ENCODE measurements around the gene SLCO2A1.
"Not testable (repeated sequence)": the region's sequence is repeated elsewhere in the genome, so short reads cannot be mapped to it uniquely, and the experiment has no call there.

Gene SLCO2A1

DNA sequence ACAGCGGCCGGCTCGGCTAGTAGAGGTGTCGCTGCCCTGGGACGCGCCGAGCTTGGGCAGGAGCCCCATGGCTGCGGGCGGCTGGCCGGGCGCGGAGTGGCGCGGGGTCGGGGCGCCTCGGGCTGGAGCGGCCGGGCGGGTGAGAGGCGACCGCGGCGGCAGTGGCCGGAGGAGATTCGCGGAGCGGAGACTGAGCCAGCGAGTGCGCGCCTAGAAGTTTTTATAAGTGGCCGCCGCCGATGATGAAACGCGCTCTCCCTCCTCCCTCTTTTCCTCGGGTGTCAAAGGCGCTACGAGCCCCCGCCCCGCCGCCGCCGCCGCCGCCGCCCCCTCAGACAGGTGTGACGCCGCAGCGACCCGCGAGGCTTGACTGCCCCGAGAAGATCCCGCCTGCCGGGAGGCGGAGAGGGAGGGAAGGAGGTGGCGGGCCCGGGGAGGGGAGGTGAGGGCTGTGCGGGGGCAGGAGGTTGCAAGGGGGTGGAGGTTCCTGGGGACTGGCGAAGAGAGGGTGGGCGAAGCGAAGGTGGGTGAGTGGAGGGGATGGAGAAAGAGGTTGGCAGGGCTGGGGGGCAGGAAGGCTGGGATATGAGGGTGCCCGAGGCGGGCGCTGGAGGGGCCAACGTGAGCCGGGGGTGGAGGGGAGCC lies at the start of gene SLCO2A1:
TSS of gene SLCO2A1 (minus strand) at position 192 of the 645 bp plus-strand sequence. CDS start at position 69, 123 bp downstream.
- DNase-seq = no peak

DNA sequence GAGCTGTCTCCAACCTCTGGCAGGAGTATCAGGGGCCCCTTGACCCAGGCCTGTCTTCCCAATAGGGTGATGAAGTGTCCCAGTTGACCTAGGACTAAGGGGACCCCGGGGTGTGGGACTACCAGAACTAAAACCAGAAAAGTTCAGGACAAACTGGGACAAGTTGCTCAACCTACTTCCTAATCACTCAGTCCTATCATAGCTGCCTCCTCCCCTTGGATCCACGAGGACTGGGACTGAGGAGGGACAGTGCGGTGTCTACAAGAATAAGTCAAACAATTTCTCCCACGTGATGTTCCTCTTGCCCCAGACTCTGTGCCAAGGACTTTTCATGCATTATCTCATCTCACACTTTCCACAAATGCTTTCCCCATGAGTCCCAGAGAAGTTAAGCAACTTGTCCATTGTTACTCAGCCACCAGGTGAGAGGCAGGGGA lies 49.4 kb upstream of the SLCO2A1 start:
- no peak for DNase-seq

GRCh38 chr3:134078169-134078831 lies 48.6 kb upstream of the SLCO2A1 start:
- DNase-seq = no peak

DNA sequence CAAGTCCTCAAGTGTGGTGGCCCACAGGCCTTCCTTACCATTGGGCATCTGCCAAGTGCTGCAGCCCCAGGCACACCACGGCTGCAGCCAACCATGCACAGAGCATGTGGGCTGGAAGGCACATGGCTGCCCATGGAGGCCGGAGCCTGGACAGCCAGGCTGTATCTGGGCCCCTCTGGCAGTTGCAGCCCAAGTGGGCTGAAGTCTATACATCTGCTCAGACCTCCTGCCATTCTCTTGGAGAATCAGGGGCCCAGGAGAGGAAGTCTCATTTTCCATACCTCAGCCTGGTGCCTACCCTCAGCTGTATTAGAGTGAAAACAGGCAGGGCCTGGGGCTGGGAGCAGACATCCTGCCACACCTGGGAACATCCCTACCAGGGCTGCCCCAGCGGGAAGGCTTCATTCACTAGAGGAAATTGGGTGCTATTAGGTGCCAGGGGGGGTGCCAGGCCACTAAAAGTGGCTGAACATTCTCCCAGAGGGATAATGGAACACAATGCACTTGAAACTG lies 48.0 kb upstream of the SLCO2A1 start:
- DNase-seq = no peak

GRCh38 chr3:134076851-134077250 lies 47.1 kb upstream of the SLCO2A1 start:
- no peak for DNase-seq

DNA sequence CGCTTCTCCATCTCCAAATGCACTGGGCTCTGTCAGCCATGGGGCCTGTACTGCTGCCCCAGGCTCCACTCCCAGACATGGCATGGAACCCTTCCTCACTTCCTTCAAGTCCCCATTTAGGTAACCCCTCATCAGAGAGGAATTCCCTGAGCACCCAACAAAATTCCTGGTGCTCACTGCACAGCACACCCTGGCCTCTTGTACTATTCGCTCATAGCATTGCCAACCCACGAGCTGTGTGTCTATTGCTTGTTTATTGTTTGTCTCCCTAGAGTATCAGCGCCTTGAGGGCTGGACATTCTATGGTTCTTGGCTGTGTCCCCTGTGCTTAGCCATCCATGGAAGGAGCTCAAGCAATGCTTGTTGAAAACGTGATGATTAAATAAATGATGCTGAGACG lies 46.1 kb upstream of the SLCO2A1 start:
- no peak for DNase-seq

DNA sequence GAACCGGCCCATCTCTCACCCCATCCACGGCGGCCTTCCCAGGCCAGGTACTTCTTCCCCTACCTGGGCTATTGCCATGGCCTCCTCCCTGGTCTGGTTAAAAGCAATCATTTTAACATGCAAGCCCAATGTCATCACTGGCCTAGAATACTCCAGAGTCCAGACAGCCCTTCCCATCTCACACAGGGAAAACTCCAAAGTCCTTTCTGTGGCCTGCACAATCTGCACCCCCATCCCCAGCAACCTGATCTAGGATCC lies 45.8 kb upstream of the SLCO2A1 start:
- DNase-seq = no peak

DNA sequence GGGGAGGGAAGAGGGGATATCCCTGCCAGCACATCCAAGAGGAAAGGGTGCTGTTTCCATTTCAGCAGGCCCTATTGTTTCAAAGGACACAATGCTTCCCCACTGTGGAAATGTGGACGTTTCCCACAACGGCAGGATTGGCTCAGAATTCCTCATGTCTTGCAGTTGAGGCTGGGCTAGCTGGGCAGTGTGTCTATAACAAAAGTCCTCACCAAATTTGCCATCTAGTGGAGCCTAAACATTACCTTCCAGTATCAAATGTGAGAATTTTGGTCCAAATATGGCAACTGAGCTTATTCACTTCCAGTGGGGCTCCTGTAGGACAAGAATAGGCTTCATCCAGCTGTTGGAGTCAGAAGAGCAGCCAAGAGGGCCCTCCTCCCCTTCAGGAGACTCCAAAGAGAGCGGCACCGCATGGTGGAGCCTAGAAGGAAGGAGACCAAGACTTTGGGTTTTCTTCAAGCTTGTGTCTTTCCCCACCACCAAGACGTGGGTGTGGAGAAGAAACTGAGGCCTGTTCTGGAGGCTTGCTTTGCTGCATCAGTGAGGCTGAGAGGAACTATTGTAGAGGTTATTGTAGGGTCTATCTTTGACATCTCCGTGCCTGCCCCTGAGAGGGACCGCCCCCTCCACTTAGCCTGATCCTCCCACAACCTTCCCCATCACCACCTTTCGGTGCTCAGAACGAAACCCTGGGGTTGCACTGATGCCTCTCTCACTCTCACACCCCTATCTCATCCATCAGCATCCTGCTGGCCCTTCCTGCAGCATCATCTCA lies 45.3 kb upstream of the SLCO2A1 start:
- DNase-seq = no peak

DNA sequence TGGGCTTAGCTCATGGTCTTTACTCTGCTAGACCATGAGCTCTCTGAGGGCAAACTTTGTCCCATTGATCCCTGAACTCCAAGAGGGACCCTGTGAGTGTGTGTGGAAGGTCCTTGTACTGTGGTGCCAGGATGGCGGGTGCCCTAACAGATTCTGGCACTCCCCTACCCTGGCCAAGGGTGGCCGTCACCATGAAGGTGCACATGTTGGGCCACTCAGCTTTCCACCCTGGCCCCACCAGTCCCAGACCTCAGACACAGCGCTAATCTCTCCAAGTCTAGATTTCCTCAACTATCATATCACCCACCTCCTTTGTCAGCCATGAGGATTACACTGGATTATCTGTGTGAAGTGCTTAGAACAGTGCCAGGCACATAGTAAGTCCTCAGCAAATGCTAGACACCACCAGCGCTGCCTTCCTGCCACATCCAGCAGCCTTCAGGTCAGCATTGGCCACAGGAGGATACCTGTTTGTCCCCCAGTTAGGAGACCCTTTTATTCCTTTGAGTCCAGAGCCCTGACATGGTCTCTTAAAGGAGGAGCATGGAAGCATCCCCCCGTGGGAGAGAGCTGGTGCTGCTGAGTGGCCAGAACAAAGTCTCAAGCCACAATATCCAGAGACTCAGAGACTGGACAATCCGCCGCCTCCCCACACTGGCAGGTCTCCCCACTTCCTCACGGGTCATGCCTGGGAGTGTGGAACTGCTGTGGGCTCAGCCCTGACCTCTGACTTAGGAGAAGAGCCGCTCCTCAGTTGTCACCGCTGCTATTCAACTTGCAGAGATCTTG lies 44.5 kb upstream of the SLCO2A1 start:
- no peak for DNase-seq

GRCh38 chr3:134073583-134073945 lies 43.8 kb upstream of the SLCO2A1 start:
- DNase-seq = no peak

DNA sequence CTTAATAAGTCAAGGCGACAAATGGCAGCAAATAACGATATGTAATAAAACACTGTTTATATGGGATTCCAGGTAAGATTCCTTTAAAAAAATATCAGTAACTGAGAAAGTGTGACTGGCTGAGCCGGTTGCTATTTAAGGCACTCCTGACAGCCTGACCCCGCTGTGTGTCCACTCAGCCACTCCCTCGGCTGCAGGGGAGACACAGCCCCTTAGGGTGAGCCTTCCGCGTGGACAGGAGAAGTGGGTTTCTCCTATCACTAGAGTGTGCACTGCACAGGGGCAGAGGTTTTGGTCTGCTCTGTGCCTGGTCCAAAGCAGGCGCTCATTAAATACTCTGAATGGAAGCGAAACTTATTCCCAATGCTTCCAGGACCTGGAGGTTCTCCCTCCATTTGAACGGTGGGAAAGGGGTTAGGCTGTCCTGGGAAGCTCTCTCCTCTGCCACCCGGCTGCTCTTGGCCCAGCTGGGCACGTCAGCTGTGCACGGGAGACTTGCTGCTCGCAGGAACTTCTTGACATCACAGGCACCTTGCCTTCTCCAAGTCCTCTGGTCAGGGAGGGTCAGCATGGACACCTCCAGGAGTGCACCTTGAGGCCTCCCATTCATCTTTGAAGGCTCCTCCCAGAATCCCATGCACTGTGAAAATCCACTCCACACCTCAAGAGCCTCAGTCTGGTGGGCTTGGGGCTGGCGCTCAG lies 43.3 kb upstream of the SLCO2A1 start:
- DNase-seq = no peak

DNA sequence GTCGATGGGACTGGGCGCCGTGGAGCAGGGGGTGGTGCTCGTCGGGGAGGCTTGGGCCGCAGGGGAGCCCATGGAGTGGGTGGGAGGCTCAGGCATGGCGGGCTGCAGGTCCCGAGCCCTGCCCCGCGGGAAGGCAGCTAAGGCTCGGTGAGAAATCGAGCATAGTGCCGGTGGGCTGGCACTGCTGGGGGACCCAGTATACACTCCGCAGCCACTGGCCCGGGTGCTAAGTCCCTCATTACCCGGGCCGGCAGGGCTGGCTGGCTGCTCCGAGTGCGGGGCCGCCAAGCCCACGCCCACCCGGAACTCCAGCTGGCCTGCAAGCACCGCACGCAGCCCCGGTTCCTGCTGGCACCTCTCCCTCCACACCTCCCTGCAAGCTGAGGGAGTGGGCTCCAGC lies 40.6 kb upstream of the SLCO2A1 start:
- not testable (repeated sequence) for DNase-seq

GRCh38 chr3:134068429-134068828 lies 38.7 kb upstream of the SLCO2A1 start:
- no peak for DNase-seq

DNA sequence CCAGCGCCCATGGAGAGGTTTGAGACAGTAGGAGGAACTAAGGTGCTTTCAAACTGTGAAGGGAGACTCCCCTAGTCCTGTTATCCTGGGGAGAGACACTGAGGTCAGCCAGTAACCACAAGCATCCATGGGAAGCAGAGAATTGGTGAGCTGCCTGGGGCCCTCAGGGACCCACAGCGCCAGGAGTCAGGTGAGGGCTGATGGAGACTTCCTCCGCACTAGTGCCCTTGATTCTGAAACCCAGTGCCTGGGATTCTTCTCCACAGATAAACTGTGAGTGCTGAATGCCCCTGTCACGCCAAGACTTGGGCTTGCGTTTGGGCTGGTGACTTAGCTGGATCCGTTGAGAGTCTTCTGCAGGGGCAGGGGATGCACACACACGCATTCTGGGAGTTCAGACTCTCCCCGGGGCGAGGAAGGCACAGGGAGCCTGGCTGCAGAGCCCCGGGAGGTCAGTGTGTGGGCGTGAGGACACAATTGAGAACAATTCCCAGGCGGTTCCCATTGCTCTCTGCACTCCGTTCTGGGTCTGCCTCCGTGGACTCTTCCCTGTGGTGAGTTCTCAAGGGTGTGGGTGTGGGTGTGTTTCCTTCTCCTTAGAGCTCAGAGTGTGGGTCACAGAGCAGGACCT lies 37.9 kb upstream of the SLCO2A1 start:
- DNase-seq = no peak

DNA sequence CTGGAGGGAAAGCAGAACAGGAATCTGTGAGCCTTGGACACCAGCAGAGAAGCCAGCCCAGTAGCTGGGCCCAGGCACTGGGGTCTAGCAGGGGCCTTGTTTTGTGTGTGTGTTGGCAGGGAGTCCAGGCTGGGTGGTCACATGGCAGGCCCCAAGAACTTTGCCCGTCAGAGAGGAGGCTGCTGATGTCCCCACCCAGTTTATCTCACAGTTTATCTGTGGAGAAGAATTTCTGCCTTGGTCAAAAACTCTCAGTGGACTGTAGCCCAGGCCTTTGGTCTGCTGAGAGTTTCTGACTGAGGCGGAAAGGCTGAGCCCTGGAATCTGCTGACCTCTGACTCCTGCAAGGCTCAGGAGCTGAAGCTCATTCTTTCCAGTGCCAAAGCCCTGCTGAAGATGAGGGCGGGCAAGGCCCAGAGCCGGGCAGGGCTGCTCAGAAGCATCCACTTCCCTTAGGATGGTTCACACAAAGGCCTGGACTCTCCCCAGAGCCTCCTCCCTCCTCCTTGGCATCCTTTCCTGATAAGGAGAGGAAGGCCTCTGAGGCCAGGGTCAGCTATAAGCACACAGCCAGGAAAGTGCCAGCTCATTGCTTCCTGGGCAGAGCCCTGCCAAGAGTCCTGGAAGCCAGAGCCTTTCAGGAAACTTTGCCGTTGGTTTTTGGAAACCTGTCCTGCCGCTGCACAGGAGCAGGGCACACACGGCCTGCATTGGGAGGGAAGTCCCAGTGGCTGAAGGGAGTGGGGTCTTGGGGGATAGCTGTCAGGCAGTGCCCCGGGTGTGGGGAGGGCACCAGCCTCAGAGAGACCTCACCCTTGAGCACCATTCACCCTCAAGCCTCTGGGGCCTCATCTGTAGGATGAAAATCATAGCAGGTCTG lies 37.2 kb upstream of the SLCO2A1 start:
- DNase-seq = no peak

- no peak for DNase-seq
Observed at GRCh38 chr3:134066158-134066541, 36.4 kb upstream of the SLCO2A1 start.

DNA sequence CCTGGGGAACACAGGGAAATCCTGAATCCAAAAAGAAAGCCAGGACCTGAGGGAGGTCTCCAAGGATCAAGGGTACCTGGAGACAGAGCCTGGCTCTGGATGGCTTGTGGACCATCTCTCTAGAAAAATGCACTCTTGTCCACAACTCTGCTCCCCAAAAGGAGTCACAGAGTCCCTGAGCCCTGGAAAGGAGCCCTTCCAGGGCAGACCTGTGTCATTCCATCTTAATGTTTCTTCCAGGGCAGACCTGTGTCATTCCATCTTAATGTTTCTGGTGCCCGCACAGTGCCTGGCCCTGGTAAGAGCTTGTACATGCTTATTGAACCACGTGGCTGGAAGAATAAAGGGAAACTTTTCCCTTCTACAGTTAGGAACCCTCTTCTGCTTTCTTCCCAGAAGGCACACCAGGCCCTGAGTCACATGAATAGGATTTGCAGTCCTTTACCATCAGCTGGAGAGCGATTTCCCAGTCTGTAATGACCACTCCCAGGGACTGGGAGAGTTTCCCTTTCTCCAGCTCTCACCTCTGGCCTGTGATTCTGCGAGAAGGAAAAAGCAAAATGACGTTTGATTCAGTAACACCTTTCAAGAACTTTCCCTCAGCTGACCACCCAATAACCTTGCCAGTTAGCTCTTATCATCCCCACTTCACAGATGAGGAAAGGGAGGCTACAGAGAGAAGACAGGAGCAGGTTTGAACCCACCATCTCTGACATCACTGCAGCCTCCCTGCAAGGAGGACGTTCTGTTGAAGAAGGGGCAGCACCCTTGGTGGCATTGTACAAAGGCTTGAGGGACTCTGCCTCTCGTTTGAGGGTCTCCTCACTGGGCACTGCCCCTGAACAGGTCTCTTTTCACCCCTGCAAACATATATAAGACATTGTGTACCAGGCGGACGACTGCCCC lies 35.8 kb upstream of the SLCO2A1 start:
- no peak for DNase-seq

DNA sequence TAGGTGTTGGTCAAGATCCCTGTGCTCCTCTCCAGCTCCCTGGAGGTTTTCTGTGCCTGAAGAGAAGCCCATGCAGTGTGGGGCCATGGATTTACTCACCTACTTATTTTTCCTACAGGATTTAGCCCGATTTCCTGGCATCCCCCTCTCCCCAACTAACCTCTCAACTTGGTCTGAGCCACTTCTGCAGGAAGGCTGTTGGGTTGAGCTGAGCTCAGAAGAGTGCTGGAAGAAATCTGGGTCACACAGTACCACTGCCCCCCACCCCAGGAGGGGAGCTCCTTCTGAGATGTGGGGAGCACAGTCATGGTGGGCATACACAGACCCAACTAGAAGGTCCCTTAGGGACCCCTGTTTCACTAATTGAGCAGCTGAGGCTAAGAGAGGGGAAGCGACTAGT lies 34.4 kb upstream of the SLCO2A1 start:
- DNase-seq = no peak

- no peak for DNase-seq
Observed at GRCh38 chr3:134061401-134061800, 31.7 kb upstream of the SLCO2A1 start.

Measured in NK-92 treated with Interleukin-12 subunit alpha and Interleukin-12 subunit beta, amount 100 ng/mL, for 24 hours (cell line).